T-helper 2 cell (primary cell): Measurements from ENCODE around the gene HLA-DQB1.

ENCODE experiments used
- DNase-seq, 5 experiments: peaks; one replicate each; pipeline versions ENCODE4 v3.0.0 to v3.0.0-alpha.2; 2012 to 2022

Gene HLA-DQB1

GRCh38 chr6:32625137-32625536 lies 41.3 kb downstream of the HLA-DQB1 start:
- DNase-seq, result no peak

DNA sequence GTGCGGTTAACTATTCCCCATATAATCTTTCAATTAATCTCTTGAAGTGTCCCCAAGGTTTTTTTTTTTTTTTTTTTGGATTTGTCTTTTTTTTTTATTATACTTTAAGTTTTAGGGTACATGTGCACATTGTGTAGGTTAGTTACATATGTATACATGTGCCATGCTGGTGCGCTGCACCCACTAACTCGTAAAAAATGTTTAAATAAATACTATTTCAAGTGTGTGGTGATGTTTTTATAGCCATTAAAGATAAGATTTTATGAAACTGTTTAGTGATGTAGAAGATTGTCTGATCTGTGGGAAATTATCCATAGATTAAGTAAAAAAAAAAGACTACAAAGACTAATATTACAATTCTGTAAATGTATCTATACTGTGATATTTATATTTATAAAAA lies 41.9 kb downstream of the HLA-DQB1 start:
- no peak for DNase-seq

GRCh38 chr6:32623693-32624092 lies 42.8 kb downstream of the HLA-DQB1 start:
- DNase-seq, result peak in 1 of 5 experiments; percentile 85

GRCh38 chr6:32622545-32623401 lies 43.7 kb downstream of the HLA-DQB1 start:
- DNase-seq, result peak in 4 of 5 experiments; percentile 6 to 98 (median 62)

DNA sequence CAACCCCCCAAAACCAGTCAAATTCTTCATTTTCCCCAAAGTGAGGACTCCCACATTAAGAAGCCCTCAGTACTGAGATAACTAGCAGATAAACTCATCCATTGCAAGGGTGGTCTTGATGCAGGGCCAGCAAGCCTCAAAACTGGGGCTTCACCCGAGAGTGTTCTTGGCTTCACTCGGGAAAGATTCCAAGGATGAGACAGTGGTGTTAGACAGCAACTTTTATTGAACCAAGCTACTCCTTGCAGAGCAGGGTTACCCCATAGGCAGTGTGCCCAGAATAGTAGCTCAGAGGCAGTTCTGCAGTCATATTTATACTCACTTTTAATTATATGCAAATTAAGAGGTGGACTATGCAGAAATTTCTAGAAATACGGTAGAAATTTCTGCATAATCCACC lies 45.1 kb downstream of the HLA-DQB1 start:
- DNase-seq, result no peak

- DNase-seq, result no peak
These were observed 48.7 kb downstream of the HLA-DQB1 start for GRCh38 chr6:32617751-32618150.

DNA sequence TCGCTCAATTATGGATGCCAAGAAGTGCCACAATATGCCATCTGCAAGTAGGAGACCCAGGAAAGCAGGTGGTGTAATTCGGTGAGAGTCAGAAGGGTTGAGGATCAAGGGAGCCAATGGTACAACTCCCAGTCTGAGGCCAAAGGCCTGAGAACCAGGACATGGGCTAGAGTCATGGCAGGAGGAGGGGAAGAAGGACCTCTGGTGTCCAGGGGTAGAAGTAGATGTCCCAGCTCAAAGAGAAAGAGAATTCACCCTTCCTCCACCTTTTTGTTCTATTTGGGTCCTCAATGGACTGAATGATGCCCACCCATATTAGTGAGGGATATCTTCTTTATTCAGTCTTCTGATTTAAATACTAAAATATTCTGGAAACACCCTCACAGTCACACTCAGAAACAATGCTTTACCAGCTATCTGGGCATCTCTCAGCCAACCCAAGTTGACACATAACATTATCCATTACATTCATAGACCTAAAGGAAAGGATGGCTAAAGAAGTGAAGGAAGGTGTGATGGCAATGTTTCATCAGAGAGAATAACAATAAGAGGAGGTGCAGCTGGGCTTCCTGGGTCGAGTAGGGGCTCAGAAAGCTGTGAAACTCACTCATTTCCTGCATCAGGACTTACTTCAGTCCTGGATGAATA lies 50.4 kb downstream of the HLA-DQB1 start:
- DNase-seq, result no peak

GRCh38 chr6:32614366-32615081 lies 51.9 kb downstream of the HLA-DQB1 start:
- DNase-seq, result no peak

- DNase-seq, result no peak
These were observed 53.0 kb downstream of the HLA-DQB1 start for GRCh38 chr6:32613475-32613874.

DNA sequence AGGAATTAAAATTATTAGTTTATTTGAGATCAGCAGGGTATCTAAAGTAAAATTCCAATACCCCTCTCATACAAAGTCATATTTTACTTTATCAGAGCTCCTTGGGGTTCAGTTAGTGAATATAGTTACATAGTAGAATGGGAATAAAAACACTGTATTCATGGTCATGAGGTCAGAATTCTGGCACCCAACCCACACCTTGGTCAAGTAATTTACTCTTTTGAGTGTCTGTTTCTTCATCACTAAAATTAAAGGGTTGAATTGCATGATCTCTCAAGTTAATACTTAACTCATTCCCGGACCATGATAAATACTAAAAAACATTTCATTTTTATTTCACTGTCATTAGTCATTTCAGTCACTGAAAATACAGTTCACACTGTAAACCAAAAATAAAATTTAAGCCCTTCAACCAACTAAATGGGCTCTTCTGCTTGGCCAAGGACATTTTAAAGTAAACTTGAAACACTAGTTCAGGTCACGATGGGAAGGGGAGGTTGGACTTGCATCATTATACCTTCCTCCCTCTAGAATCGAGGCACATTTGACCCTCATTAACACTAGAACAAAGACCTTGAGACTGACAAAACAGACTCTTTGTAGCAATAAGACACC lies 55.7 kb downstream of the HLA-DQB1 start:
- no peak for DNase-seq

DNA sequence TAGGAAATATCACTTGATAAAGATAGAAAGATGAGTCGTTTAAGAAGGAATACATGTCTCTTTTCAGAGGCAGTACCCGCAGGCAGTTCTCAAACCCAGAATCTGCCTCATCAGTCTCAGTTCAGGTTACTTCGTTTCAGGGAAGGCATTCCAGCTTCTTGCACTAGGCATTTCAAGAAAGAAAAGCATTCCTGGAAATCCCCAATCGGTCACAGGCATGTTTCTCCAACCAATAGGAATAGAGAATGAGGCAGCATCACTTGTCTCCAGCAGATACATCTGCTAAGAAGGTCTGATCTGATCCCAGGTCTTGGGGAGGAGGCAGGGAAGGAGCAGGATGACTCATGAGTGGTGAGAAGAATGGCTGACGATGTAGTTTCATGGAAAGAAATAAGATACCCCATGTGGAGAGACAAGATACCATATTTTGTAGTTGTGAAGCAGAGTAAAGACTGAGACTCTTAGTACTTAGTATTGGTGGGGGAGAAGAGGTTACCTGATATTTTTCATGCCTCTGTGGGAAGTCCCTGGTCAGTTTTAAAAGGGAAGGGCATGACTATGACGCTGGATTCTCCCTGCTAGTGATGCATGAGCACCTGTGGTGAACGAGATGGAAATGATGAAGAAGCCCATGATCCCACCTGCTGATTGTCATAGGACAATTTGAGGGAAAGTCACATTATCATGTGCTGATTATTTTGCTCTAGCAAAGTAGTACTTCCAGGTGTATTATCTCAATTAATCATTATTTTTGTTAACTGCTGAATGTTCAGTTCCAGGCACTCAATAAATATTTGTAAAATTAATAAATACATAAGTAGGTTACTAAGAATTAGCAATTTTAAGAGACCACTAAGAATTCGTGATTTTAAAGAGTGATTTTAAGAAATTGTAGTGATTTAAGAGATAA lies 56.5 kb downstream of the HLA-DQB1 start:
- DNase-seq, result peak in 4 of 5 experiments; percentile 5 to 96 (median 58)
